Measurements from ENCODE around the gene CRAMP1.
"Not testable (repeated sequence)": the region's sequence is repeated elsewhere in the genome, so short reads cannot be mapped to it uniquely, and the experiment has no call there.

Gene CRAMP1, protein sequence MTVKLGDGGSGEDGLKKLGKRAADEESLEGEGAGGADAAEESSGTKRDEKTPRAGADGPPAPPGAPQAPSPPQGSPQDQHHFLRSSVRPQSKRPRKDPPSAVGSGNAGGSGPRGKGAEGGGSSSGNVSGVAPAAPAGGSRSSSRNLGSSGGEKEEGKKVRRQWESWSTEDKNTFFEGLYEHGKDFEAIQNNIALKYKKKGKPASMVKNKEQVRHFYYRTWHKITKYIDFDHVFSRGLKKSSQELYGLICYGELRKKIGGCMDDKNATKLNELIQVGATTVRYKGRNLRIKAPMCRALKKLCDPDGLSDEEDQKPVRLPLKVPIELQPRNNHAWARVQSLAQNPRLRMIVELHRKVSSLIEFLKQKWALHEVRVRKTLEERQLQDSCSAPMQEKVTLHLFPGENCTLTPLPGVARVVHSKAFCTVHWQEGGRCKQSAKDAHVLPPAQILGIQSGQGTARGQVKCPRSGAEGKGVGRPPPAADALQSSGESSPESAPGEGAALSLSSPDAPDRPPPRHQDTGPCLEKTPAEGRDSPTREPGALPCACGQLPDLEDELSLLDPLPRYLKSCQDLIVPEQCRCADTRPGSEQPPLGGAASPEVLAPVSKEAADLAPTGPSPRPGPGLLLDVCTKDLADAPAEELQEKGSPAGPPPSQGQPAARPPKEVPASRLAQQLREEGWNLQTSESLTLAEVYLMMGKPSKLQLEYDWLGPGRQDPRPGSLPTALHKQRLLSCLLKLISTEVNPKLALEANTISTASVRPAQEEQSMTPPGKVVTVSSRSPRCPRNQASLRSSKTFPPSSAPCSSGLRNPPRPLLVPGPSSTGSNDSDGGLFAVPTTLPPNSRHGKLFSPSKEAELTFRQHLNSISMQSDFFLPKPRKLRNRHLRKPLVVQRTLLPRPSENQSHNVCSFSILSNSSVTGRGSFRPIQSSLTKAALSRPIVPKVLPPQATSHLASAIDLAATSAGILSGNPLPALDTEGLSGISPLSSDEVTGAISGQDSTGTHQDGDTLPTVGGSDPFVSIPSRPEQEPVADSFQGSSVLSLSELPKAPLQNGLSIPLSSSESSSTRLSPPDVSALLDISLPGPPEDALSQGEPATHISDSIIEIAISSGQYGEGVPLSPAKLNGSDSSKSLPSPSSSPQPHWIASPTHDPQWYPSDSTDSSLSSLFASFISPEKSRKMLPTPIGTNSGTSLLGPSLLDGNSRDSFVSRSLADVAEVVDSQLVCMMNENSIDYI (N-terminal part only)

GRCh38 chr16:1612320-1613111 is at the start of gene CRAMP1:
TSS of gene CRAMP1 (plus strand) at chr16:1612360. CDS start at chr16:1614640, 2,280 bp downstream.
- DNase-seq: peak in 3 of 51 donors; percentile 16 to 47 (median 46)

- no peak for DNase-seq
These were observed 48.4 kb upstream of the CRAMP1 start for GRCh38 chr16:1563786-1564185.

GRCh38 chr16:1564325-1564724 is 47.8 kb upstream of the CRAMP1 start:
- no peak for DNase-seq

GRCh38 chr16:1565083-1565805 is 46.9 kb upstream of the CRAMP1 start:
- no peak for DNase-seq

- no peak for DNase-seq
These were observed 44.2 kb upstream of the CRAMP1 start for GRCh38 chr16:1567988-1568387.

DNA sequence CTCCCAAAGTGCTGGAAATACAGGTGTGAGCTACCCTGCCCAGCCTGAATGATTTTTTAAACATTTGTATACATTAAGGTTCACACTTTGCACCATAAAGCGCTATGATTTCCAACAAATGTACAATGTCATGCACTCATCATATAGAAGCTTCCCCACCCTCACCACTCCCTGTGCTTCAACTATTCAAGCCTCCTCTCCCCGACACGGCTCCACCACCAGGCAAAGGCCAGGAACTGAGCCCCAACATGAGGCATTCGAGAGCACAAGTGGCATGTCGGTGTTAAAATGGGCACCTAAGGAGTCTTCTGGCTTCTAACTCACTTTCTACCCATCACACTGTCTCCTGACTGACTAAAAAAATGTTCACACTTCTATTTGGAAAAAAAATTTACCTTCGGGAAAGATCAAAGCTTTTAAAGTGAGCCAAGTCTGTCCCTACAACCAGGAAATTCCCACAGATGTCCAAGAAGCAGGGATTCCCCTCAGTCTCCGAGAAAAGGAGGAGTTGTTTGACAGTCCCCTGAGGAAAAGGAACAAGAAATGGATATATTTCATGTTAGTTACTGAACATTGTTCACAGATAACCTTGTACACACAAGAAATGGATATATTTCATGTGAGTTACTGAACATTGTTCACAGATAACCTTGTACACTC is 41.0 kb upstream of the CRAMP1 start:
- DNase-seq: no peak

DNA sequence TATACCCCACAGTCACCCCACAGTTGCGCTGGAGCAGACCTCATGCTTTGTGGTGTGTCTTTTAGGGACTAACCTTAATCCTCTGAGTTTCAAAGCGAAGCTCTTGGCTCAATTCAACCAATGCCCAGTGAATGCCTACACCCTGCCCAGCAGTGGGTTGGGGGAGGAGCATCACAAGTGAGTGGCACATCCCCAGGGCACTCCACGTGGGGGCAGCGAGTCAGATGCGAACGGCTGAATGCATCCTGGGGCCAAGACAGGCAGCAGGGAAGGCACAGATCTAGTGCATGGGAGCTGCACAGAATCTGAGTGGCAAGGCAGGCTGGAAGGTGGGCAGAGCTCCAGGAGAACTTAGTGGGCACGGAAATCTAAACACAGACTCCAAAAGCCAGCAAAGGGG is 39.5 kb upstream of the CRAMP1 start:
- DNase-seq: no peak

- DNase-seq: no peak
These were observed 38.9 kb upstream of the CRAMP1 start for GRCh38 chr16:1573301-1573700.

DNA sequence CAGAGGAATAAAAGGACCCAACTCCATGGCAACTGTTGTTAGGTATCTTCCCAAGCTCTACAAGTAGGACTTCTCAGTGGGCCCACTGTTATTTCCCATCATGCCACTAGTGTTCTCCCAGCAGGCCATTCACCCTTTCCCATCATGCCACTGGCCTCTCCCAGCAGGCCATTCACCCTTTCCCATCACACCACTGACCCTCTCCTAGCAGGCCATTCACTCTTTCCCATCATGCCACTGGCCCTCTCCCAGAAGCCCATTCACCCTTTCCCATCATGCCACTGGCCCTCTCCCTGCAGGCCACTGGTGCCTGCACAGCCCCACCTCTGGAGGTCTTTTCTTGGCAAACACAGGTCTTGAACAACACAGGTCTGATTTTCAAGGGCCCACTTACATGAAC is 36.6 kb upstream of the CRAMP1 start:
- no peak for DNase-seq

DNA sequence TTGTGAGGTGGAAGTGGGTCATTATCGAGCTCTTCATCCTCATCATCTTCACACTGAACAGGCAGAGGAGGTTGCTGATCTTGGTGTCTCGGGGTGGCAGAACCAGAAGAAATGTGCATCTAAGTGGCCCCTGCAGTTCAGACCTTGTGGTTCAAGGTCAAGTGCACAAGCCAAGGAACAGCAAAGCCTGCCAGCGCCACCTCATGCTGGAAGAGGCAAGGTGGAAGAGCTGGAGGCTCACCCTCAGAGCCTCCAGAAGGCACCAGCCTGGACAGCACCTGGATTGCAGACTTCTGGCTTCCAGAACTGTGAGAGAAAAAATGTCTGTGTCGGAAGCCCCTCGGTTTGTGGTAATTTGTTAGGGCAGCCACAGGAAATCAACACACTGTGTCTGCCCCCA is 32.9 kb upstream of the CRAMP1 start:
- no peak for DNase-seq

- DNase-seq: no peak
These were observed 31.9 kb upstream of the CRAMP1 start for GRCh38 chr16:1580256-1580655.

GRCh38 chr16:1580956-1581355 is 31.2 kb upstream of the CRAMP1 start:
- no peak for DNase-seq

- DNase-seq: no peak
These were observed 30.4 kb upstream of the CRAMP1 start for GRCh38 chr16:1581804-1582203.

- DNase-seq: no peak
These were observed 29.0 kb upstream of the CRAMP1 start for GRCh38 chr16:1583180-1583579.

DNA sequence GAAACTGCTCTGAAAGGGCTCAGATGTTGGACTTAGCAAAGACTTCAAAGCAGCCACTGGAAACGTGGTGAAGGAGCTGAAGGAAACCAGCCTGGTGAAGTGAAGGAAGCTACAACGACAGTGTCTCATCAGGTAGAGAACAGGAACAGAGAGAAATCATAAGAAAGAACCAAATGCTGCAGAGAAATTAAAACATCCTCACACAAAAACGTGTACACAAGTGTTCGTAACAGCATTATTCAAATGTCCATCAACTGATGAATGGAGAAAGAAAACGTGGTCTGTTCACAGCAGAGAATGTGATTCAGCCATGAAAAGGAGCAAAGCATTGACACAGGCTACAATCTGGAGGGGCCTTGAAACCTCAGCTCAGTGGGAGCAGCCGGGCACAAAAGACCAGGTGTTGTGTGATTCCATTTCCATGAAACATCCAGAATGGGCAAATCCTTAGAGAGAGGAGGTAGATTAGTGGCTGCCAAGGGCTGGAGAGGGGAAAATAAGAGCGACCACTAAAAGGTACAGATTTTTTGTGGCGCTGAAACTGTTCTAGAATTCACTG is 27.2 kb upstream of the CRAMP1 start:
- no peak for DNase-seq

- no peak for DNase-seq
These were observed 21.8 kb upstream of the CRAMP1 start for GRCh38 chr16:1590366-1590765.

DNA sequence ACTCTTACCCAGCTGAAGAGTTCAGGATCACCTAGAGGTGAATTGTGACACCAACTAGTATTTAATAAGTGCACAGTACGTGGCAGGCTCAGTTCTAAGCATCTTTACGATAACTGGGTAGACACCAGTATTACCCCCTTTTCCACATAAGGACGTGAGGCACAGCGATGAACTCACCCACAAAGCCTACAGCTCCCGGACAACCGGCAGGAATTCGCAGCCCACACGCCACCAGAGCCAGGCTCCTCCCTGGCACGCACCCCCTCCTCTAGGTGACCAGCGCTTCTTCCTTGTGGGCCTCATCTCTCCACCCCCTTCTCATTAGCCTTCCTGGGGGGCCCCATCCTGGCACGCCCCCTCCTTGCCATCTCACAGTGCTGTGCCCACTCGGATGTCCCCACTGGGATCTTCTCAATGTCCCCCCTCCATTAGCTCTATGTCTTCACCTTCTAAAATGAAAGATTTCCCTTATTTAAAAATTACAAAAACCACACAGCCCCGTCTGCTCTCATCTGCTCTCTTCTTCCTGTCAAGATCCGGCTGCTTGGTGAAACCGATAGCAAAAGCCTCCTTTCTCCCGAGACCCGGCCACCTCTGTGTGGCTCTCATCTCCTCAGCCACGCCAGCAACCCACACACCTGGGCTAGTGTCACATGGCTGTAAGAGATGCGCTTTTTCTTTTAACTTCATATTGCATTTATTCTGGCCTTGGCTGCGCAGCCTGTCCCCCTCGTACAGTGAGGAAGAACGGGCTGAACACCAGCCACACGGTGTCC is 21.0 kb upstream of the CRAMP1 start:
- DNase-seq: no peak

GRCh38 chr16:1592446-1592845 is 19.7 kb upstream of the CRAMP1 start:
- DNase-seq: no peak

GRCh38 chr16:1595511-1595910 is 16.6 kb upstream of the CRAMP1 start:
- not testable (repeated sequence) for DNase-seq
